ENCODE measurements around the gene PEX6.

Gene PEX6

DNA sequence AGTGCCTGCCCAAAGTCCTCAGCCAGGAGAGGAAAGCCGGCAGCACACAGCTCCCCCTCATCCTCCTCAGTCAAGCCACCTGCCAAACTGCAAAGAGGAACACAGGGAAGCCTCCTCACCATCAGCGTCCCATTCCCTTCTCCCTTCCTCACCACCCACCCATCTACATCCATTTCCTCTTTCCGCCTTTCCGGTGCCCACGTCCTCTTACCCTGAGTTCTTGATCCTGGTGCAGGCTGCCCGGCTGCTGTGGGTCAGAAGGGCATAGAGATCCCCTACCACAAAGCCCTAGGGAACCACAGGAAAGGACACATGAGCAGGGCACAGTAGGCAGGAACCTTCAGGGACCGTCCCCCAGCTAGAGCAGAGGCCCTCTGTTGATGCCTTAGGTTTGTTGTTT is 12.4 kb downstream of the PEX6 start:
- TF ChIP-seq GATA3 (IDR thresholded peaks at IDR 0.05; ENCODE audit: low read depth, low read length) (no peak), GATA2 (IDR thresholded peaks at IDR 0.05; ENCODE audit: low read depth, low read length) (no peak)

DNA sequence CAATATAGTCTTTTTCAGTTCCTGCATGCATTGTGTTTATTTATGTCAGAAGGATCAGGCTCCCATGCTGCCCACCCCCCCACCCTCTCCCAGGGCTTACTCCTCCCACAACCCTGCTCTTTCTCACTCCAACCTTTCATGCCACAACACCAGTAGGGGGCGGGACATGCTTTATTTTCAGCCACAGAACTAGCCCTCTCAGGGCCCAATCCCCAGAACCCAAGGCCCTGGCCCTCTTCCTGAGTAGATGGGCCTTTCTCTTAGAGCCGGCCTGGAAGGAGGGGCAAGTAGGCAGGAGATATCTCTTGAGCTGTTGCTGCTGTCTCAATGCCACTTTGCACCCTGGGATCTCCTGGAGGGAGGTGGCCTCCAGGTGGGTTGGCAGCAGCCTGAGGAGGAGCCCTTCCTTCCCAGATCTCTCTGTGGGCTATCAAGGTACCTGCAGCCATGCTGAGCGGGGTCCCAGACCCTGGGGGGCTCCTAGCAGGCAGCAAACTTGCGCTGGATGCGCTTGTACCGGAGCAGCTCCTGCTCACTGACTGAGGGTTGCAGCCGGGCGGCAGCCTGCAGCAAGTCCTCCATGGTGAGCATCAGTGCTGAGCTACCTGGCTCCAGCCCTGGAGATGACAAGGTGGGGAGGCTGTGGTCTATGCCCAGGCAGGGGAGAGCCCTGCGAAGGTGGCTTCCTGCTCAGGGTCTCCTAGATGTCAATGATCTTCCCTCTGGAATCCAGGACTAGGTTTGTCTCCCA is 15.0 kb downstream of the PEX6 start:
- no peak for TF ChIP-seq GATA3 (IDR thresholded peaks at IDR 0.05; ENCODE audit: low read depth, low read length)
- no peak for TF ChIP-seq GATA2 (IDR thresholded peaks at IDR 0.05; ENCODE audit: low read depth, low read length)

DNA sequence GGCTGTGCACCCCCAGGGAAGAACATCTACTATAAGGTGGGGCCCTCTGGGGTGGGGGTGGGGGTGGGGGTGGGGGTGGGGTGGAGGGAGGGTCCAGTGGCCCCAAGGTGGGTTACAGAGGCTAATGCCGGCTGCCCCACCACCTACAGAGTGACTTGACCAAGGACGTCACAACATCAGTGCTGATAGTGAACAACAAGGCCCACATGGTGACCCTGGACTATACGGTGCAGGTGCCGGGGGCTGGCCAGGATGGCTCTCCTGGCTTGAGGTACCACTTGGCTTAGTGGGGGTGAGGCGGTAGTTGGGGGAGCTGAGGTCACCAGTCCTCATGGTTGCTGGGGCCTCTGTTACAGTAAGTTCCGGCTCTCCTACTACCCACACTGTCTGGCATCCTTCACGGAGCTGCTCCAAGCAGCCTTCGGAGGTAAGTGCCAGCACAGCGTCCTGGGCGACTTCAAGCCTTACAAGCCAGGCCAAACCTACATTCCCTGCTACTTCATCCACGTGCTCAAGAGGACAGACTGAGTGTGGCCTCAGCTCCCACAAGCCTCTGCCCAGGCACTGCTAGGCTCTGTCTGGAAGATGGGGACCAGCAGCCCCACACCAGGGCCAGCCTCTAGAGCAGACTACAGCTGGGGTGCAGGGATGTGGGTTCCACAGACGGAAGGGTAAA is 15.7 kb downstream of the PEX6 start:
- TF ChIP-seq GATA3 (IDR thresholded peaks at IDR 0.05; ENCODE audit: low read depth, low read length) = no peak
- TF ChIP-seq GATA2 (IDR thresholded peaks at IDR 0.05; ENCODE audit: low read depth, low read length) = no peak

DNA sequence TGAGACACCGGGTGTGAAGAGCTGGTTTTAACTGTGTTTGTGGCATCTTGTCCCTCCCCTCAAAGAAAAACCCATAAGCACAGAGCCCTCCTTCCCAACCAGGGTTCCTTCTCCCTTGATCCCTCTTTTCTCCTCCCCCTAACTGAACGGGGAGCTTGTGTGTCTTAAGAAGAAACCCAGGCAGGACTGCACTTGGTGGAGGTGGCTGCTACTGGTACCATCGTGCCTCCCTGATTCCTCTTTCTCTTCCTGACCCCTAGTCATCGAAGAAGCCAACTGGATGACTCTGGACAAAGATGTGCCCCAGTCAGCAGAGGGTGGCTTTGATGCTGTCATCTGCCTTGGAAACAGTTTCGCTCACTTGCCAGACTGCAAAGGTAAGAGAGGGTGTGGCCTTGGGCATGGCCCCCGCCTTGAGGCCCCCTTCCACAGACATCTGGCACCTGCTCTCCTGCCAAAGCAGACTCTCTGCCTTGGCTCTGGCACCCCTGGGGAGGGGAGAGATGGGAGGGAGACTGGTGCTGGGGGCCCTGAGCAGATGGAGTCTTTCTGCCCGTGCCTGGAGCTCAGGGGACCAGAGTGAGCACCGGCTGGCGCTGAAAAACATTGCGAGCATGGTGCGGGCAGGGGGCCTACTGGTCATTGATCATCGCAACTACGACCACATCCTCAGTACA is 16.3 kb downstream of the PEX6 start:
- no peak for TF ChIP-seq GATA3 (IDR thresholded peaks at IDR 0.05; ENCODE audit: low read depth, low read length)

DNA sequence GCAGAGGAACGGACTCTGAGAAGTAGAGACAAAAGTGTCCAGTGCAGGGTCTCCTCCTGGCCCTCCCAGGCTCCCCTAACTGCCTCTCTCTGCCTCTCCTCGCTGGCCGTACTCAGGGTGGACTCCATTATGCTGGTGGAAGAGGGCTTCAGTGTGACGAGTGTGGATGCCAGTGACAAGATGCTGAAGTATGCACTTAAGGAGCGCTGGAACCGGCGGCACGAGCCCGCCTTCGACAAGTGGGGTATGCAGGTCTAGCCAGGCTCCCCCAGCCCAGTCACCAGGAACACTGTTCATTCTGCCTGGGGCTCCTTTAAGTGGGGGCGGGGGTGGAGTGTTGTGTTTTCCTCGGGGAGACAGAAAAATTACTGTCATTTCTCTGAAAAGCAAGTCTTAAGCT is 16.9 kb downstream of the PEX6 start:
- TF ChIP-seq GATA2 (IDR thresholded peaks at IDR 0.05; ENCODE audit: low read depth, low read length) (no peak), GATA3 (IDR thresholded peaks at IDR 0.05; ENCODE audit: low read depth, low read length) (no peak)

DNA sequence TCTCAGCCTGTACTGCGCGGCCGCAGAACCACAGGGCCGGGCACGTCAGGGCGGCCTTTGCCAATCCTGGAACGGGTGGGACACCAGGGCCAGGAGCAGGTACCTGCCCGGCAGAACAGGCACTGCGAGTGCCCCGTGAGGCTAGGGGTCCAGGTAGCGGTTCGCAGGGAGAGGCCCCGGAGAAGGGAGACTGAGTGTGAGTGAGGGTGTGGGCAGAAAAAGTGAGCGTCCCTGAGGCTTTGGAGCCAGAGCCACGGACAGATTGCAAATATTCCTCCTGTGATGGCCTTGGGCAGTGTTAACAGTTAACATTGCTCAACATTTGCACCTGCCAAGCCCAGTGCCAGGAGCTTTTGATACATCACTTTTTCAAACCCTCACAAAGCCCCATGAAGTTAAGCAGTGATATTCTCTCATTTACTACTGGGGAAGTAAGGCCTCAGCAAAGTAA is 17.9 kb downstream of the PEX6 start:
- TF ChIP-seq GATA2 (IDR thresholded peaks at IDR 0.05; ENCODE audit: low read depth, low read length) (no peak), GATA3 (IDR thresholded peaks at IDR 0.05; ENCODE audit: low read depth, low read length) (no peak)

DNA sequence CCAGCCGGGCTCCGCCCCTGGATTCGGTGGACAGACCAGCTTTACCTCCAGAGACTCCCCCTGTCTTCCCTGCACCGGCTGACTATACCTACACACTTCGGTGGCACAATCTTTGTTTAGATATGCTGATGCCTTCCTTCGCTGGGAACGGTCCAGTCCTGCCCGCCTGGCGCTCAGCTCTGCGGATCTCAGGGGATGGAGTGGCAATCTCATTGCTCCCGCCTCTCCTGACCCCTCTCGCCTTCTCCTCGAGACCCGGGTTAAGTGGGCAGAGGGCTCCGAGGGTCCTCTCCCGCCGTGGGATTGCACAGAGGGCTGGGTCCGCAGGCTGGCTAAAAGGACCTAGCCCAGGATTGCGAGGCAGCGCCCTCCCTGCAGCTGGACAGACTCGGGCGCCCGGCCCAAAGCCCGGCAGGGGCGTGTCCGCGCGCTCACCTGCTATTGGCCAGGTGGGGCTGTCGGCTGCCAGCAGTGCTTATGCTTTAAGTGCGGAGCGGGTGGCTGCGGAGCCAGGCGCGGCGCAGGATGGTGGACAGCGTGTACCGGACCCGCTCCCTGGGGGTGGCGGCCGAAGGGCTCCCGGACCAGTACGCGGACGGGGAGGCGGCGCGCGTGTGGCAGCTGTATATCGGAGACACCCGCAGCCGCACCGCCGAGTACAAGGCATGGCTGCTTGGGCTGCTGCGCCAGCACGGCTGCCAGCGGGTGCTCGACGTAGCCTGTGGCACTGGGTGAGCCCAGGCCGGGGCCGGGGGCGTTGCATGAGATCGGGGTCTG is 18.6 kb downstream of the PEX6 start, which contains the start of gene GNMT:
Gene GNMT (plus strand): TSS at position 512 of the 777 bp plus-strand sequence. CDS start 14 bp downstream, at position 526.
- TF ChIP-seq GATA3 (IDR thresholded peaks at IDR 0.05; ENCODE audit: low read depth, low read length) (no peak), GATA2 (IDR thresholded peaks at IDR 0.05; ENCODE audit: low read depth, low read length) (no peak)

DNA sequence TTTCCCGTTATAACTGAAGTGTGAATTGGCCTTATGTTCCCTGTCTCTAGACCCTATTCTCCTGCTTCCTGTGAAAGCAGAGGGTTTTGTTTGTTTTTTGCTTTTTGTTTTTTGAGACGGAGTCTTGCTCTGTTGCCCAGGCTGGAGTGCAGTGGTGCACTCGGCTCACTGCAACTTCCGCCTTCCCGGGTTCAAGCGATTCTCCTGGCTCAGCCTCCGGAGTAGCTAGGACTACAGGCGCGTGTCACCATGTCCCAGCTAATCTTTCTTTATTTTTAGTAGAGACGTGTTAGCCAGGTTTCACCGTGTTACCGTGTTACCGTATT is 19.1 kb downstream of the PEX6 start:
- TF ChIP-seq GATA2 (IDR thresholded peaks at IDR 0.05; ENCODE audit: low read depth, low read length) (no peak), GATA3 (IDR thresholded peaks at IDR 0.05; ENCODE audit: low read depth, low read length) (no peak)

DNA sequence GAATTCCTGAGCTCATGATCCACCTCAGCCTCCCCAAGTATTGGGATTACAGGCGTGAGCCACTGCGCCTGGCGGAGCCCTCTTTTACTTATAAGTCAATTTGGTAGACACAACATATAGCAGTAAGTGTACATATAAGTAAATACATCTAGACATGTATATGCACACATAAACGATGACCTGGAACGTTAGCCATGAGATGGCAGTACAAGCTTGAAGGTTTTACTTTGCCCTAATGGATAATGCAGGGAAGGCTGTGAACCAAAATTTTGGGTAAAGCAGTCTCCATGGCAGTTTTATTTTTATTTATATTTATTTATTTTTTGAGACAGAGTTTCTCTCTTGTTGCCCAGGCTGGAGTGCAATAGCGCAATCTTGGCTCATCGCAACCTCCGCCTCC is 20.9 kb downstream of the PEX6 start:
- TF ChIP-seq GATA3 (IDR thresholded peaks at IDR 0.05; ENCODE audit: low read depth, low read length) = no peak
- no peak for TF ChIP-seq GATA2 (IDR thresholded peaks at IDR 0.05; ENCODE audit: low read depth, low read length)

DNA sequence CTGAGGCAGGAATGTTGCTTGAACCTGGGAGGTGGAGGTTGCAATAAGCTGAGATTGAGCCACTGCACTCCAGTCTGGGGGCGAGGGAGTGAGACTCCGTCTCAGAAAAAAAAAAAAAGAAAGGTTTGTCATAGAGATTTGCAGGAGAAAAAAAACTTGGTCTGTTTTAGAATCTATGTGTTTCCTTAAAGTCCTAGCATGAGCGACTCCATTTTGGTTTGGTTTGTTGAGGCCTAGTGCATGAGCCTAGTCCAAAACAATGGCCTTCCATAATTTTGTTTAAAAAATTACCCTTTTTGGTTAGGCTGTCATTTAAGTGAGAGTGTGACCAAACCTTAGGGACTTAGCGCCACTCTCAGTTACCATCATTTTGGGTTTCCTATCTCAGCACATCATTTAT is 26.6 kb downstream of the PEX6 start:
- no peak for TF ChIP-seq GATA2 (IDR thresholded peaks at IDR 0.05; ENCODE audit: low read depth, low read length)
- TF ChIP-seq GATA3 (IDR thresholded peaks at IDR 0.05; ENCODE audit: low read depth, low read length) = no peak

DNA sequence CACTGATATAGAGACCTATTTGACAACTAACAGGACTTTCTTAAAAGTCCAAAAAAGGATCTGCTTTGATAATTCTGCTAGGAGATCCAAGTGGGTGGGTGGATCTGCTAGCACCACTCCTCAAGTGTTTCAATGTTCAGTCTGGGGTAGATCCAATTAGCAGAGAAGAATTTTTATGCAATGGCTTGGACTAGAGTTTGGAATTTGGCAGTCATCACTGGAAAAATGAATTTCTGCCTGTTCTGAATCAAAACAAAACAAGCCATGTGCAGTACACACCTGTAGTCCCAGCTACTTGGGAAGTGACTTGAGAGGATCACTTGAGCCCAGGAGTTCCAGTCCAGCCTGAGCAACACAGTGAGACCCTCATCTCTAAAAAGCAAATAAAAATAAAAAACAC is 31.0 kb downstream of the PEX6 start:
- TF ChIP-seq GATA2 (IDR thresholded peaks at IDR 0.05; ENCODE audit: low read depth, low read length) (no peak), GATA3 (IDR thresholded peaks at IDR 0.05; ENCODE audit: low read depth, low read length) (no peak)

DNA sequence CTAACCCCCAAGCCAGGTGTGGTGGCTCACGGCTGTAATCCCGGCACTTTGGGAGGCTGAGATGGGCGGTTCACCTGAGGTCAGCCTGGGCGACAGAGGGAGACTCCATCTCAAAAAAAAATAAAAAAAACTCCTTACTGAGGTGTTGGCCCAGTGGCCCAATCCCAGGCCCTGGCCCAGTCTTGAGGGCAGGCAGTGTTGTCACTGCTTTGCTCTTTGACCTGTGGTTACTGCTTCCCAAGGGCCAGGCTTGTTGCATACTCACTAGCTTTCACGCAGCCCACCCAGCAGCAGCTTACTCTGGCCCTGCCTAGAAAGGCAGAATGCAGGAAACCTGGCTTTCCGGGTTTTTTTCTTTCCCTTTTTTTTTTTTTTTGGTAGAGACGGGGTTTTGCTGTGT is 36.5 kb downstream of the PEX6 start:
- no peak for TF ChIP-seq GATA2 (IDR thresholded peaks at IDR 0.05; ENCODE audit: low read depth, low read length)
- no peak for TF ChIP-seq GATA3 (IDR thresholded peaks at IDR 0.05; ENCODE audit: low read depth, low read length)

DNA sequence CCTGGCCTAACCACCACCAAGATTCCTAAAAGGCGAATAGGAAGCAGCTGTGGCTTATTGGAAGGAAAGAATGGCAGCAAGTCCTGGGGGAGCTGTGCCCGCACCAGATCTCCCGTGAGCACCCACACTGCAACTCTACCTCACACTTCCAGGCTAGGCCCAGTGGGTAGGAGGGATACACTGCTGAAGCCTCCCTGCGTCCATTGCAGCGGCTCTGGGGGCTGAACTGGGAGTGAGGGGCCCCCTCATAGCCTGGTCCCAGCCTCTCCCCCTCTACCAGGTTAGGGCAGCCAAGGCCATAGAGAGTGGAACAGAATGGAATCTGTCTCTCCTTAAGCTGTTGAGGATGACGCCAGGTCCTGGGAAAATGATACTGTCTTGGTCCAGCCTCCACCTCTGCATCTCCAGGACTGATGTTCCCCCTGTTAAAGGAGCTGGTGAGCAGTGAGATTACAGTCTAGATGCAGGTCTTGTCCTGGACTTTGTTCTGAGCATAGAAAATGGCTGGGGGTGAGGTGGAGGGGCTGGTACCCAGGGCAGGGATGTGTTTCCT is 38.4 kb downstream of the PEX6 start:
- TF ChIP-seq GATA3 (IDR thresholded peaks at IDR 0.05; ENCODE audit: low read depth, low read length) (no peak), GATA2 (IDR thresholded peaks at IDR 0.05; ENCODE audit: low read depth, low read length) (no peak)

DNA sequence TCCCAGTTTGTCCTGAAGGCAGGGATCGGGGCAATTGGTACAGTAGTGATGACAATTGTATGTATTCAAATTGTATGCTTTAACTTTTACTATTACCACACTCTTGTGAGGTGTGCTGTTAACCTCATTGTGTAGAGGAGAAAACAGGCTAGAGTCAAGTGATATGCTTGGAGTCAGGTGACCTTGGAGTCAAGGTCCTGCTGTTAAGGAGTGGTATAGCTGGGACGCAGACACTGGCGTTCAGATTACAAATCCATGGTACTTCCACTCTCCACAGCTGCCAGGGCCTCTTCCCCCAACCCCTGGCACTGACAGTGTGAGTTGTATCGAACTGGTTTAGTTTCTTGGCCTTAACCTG is 39.2 kb downstream of the PEX6 start:
- TF ChIP-seq GATA3 (IDR thresholded peaks at IDR 0.05; ENCODE audit: low read depth, low read length) (no peak), GATA2 (IDR thresholded peaks at IDR 0.05; ENCODE audit: low read depth, low read length) (no peak)
